Activated CD8-positive, alpha-beta T cell treated with anti-CD3 and anti-CD28 coated beads for 36 hours (primary cell): Measurements from ENCODE around the gene ACTL8. TPM values are rescaled to one million over a fixed set of nuclear protein-coding genes. Genes with fewer than 3 reads are reported as not detected.

Experiments
- ATAC-seq: fragments of 200-7000 bp; cut with Tn5 transposase; one replicate; pipeline ENCODE4 v1.10.0; 2021; ENCODE audit warnings: mild to moderate bottlenecking, moderate library complexity
- CTCF ChIA-PET: fragments of 350-600 bp; sonication (Branson Sonifier 250); formaldehyde crosslinking; loops from one replicate; lab custom pipeline; 2021; ENCODE audit warnings: antibody characterized with exemption; lab: Charles Lee
- POLR2A ChIA-PET: fragments of 350-600 bp; sonication (Branson Sonifier 250); formaldehyde crosslinking; loops from one replicate; lab custom pipeline; 2021; ENCODE audit warnings: antibody characterized with exemption; lab: Charles Lee
- DNase-seq: peaks from one replicate; pipeline ENCODE4 v3.0.0-alpha.2; 2020
- H3K27ac Mint-ChIP-seq: one replicate; pipeline ENCODE4 v1.8.0; 2021; ENCODE audit warnings: mild to moderate bottlenecking, mixed read lengths
- H3K27me3 Mint-ChIP-seq: one replicate; pipeline ENCODE4 v1.8.0; 2021; ENCODE audit warnings: mixed read lengths
- H3K36me3 Mint-ChIP-seq: one replicate; pipeline ENCODE4 v1.8.0; 2021; ENCODE audit warnings: low read depth, mixed read lengths
- H3K4me1 Mint-ChIP-seq: one replicate; pipeline ENCODE4 v1.8.0; 2021; ENCODE audit warnings: low read depth, mixed read lengths
- H3K4me3 Mint-ChIP-seq: one replicate; pipeline ENCODE4 v1.8.0; 2021; ENCODE audit warnings: mild to moderate bottlenecking, moderate library complexity, mixed read lengths
- H3K9me3 Mint-ChIP-seq: one replicate; pipeline ENCODE4 v1.8.0; 2021; ENCODE audit warnings: mixed read lengths
- intact Hi-C: fragments of 100-400 bp; cut with micrococcal nuclease; formaldehyde crosslinking; loops from one replicate; pipeline ENCODE4 v1.10.0; 2022
- total RNA-seq, 2 experiments: library from RNA; stranded (reverse); gene quantifications; one replicate each; pipeline ENCODE4 v1.2.3, GENCODE V29; 2021
- TF ChIP-seq, protein P1 (sequence below): fragments of 200-600 bp; IDR thresholded peaks from one replicate; pipeline ENCODE4 v1.8.0; 2022; ENCODE audit warnings: antibody characterized with exemption, mild to moderate bottlenecking

ACTL8 gene
- total RNA-seq, 2 experiments from 2014 or later: not detected

DNA sequence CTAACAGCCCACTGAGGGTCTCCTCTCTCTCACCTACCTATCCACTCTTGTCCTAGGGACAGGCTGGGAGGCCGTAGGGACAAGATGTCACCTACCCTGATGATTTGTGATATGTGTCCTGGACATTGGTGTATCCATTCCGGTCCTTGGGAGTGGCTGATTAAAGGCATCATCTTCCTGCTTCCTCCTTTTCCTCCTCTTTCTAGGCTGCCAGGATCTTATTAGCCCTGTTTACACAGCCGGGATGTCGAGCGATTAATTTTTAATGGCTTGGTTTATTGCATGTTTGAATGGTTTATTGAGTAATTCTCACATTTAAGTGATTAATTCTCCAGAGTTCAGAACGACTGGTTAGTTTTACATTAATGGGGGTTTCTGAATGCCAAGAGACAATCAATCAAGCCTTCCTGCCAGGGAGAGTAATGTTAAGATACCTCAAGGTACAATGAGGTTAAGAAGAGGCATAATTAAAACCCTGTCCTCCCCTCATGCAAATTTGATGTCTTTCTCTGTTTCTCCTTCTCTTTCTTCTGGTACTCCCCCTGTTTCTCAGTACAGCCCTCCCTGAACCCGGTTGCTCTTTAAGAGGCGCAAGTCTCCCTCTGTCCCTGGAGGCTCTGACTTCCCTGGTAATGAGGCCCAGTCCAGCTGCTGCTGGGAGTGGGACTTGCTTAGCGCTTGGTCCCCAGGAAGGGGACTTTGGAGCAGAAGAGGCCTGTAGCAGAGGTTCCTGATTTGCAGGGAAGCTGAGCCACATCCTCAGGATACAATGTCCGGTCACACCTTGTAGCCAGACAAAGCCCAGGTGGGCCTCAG lies 50.9 kb downstream of the ACTL8 start:
- H3K27me3 Mint-ChIP-seq: peaks cover 8% of the 10 kb centered on the region
- H3K4me3 Mint-ChIP-seq: no peak overlapping the region
- intact Hi-C loops: no loop called here
- DNase-seq: no peak
- no peaks in the 10 kb centered on the region for H3K9me3 Mint-ChIP-seq
- H3K4me1 Mint-ChIP-seq: no peaks in the 10 kb centered on the region
- ChIA-PET POLR2A (no interaction called here), CTCF (no interaction called here)
- H3K36me3 Mint-ChIP-seq: no peaks in the 10 kb centered on the region
- no peak overlapping the region for H3K27ac Mint-ChIP-seq
- ATAC-seq: no peak
- TF ChIP-seq, protein P1, sequence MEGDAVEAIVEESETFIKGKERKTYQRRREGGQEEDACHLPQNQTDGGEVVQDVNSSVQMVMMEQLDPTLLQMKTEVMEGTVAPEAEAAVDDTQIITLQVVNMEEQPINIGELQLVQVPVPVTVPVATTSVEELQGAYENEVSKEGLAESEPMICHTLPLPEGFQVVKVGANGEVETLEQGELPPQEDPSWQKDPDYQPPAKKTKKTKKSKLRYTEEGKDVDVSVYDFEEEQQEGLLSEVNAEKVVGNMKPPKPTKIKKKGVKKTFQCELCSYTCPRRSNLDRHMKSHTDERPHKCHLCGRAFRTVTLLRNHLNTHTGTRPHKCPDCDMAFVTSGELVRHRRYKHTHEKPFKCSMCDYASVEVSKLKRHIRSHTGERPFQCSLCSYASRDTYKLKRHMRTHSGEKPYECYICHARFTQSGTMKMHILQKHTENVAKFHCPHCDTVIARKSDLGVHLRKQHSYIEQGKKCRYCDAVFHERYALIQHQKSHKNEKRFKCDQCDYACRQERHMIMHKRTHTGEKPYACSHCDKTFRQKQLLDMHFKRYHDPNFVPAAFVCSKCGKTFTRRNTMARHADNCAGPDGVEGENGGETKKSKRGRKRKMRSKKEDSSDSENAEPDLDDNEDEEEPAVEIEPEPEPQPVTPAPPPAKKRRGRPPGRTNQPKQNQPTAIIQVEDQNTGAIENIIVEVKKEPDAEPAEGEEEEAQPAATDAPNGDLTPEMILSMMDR: no peak

DNA sequence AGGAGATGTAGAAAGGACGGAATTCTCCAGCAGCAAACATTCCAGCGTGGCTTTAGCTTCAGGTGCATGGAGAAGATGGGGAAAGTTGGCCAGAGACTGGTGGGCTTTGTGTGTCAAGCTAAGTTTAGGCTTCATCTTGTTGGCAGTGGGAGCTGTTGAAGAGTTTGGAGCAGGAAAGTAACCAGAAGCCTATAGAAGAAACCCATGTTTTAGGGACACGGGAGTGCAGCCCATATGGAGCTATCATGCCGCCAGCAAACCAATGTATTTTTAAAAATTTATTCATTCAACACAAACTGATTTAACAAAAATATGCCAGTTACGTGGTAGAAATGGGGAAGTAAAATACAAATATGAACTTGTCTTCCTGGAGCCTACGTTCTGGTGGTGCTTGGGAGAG lies 53.7 kb downstream of the ACTL8 start:
- POLR2A ChIA-PET: no interaction called here
- Mint-ChIP-seq H3K27me3 (peaks cover 6% of the 10 kb centered on the region), H3K4me1 (no peaks in the 10 kb centered on the region), H3K4me3 (no peak overlapping the region), H3K27ac (no peak overlapping the region), H3K9me3 (no peaks in the 10 kb centered on the region), H3K36me3 (no peaks in the 10 kb centered on the region)
- intact Hi-C loops: no loop called here
- no peak for ATAC-seq
- no peak for DNase-seq
- CTCF ChIA-PET: no interaction called here
- TF ChIP-seq, protein P1: no peak

DNA sequence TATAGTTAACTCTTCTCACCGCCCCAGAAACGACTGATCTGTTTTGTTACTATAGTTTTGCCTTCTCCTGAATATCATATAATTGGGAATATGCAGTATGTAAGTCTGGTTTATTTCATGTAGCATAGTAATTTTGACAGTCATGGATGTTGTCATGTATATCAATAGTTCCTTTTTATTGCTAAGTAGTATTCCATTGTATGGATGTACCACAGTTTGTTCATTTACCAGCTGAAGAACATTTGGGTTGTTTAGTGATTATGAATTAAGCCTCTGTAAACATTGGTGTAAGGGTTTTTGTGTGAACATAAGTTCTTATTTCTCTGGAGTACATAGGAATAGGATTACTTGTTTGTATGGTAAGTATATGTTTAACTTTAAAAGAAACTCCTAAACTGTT lies 55.5 kb downstream of the ACTL8 start:
- peaks cover 6% of the 10 kb centered on the region for H3K27me3 Mint-ChIP-seq
- TF ChIP-seq, protein P1: no peak
- POLR2A ChIA-PET: no interaction called here

DNA sequence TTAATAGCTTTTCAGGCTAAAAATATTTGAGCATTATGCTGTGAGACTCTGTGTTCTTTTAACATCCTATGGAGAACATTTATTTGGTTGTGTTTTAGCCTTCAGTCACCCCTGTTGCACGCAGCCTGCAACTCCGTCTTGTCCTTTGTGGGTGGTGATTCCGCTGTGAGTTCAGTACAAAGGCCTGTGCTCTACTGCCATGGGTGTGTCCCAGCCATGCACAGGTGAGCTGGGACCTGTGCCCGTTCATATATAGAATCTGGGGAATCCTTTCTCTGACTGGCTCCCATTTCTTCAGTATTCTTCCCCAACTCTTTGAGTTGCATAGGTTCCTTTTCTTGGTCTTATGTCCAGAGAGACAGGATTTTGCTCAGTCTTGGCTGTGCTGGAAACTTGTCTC lies 61.4 kb downstream of the ACTL8 start:
- no peaks in the 10 kb centered on the region for H3K36me3 Mint-ChIP-seq
- POLR2A ChIA-PET: no interaction called here
- TF ChIP-seq, protein P1: no peak
- H3K4me3 Mint-ChIP-seq: no peak overlapping the region
- ATAC-seq (no peak), DNase-seq (no peak)
- intact Hi-C loops: no loop called here
- H3K27ac Mint-ChIP-seq: no peak overlapping the region
- no peaks in the 10 kb centered on the region for H3K4me1 Mint-ChIP-seq
- CTCF ChIA-PET: no interaction called here
- peaks cover 15% of the 10 kb centered on the region for H3K27me3 Mint-ChIP-seq
- peaks cover 4% of the 10 kb centered on the region for H3K9me3 Mint-ChIP-seq

More for the DNA sequence above, 55.5 kb downstream of the ACTL8 start:
- no peak for DNase-seq
- Mint-ChIP-seq H3K4me3 (no peak overlapping the region), H3K27ac (no peak overlapping the region), H3K9me3 (peaks cover 2% of the 10 kb centered on the region), H3K36me3 (no peaks in the 10 kb centered on the region), H3K4me1 (no peaks in the 10 kb centered on the region)
- intact Hi-C loops: no loop called here
- ATAC-seq: no peak
- CTCF ChIA-PET: no interaction called here

DNA sequence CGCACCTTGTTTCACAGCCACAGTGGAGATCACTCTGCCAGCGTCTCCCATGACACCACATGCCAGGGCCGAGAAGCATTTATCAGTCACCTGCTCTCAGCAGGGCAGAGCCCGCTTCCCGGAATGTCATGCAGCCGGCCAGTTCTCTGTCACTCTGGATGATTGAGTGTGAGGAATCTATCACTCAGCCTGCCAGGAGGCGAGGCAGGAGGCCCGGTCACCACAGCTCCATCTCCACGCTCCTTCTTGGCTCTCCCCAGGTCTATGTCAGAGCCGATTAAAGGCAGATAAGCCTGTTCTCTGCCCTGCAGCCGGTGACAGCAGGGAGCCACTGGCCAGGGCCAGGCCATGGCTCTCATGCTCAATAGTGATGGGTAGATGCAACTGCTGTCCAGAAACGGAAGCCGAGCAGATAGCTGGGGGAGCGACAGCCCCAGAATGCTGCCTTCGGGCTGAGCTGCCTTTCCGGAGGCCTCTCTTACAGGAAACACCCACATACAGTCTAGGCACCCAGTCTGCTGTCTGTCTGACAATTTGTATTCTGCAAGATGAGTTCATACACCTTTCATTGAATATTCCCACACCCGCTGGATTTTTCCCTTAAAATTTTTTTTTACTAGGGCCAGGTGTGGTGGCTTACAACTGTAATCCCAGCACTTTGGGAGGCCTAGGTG lies 64.1 kb downstream of the ACTL8 start:
- ChIA-PET CTCF (no interaction called here), POLR2A (no interaction called here)
- Mint-ChIP-seq H3K4me3 (no peak overlapping the region), H3K27me3 (peaks cover 14% of the 10 kb centered on the region), H3K36me3 (no peaks in the 10 kb centered on the region), H3K4me1 (no peaks in the 10 kb centered on the region), H3K9me3 (peaks cover 4% of the 10 kb centered on the region), H3K27ac (no peak overlapping the region)
- ATAC-seq (no peak), DNase-seq (no peak)
- intact Hi-C loops: no loop called here
- TF ChIP-seq, protein P1: no peak
